Esophagus squamous epithelium (tissue), 4 donors: ENCODE results near the gene CFAP65.

Source experiments
- CTCF ChIP-seq, 6 experiments: fragments of 450-650 bp in 4 of 6; fragments of 200-600 bp in 2 of 6; sonication (generic) in 2 of 6; IDR thresholded peaks; one replicate each; pipeline ENCODE4 v1.5.1; 2016 to 2019; ENCODE audit warnings: antibody characterized with exemption in 6 of 6, mild to moderate bottlenecking in 4 of 6, moderate library complexity in 4 of 6
- POLR2A ChIP-seq, 4 donors: fragments of 450-650 bp; IDR thresholded peaks; one replicate each; pipeline ENCODE4 v1.6.1; 2017; ENCODE audit warnings: antibody characterized with exemption in 4 of 4, mild to moderate bottlenecking in 4 of 4, moderate library complexity in 3 of 4

GRCh38 chr2:219081096-219081495, 39.8 kb upstream of the CFAP65 start:
- no peak for TF ChIP-seq CTCF (IDR thresholded peaks at IDR 0.05)
- TF ChIP-seq POLR2A (IDR thresholded peaks at IDR 0.05) = no peak
